GM12801 (cell line): ENCODE data around the gene GABRA4.

ENCODE experiments used
- TF ChIP-seq, protein P1 (sequence below): IDR thresholded peaks from one replicate; pipeline ENCODE4 v1.5.1; 2011; ENCODE audit warnings: control low read depth; ENCODE audit not compliant: insufficient read length; ENCODE audit errors: extremely low read depth

The GABRA4 gene

DNA sequence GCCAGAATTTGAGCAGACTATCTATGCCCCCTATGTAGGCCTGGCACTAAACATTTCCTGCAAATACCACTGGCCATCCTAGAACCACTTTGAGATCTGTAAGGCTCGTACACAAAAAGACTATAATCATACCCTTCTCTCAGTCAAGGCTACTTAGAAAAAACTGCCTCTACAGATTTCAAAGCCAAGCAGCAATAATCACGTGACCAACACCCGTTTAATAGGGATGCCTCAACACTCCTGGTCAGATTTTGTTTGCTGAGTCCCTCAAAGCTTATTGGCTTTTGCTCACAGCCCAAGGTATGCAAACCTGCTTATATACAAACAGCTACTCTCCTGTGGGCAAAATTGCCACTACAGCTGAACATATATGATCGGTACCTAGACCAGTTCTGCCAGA lies 85.2 kb downstream of the GABRA4 start:
- TF ChIP-seq, protein P1, sequence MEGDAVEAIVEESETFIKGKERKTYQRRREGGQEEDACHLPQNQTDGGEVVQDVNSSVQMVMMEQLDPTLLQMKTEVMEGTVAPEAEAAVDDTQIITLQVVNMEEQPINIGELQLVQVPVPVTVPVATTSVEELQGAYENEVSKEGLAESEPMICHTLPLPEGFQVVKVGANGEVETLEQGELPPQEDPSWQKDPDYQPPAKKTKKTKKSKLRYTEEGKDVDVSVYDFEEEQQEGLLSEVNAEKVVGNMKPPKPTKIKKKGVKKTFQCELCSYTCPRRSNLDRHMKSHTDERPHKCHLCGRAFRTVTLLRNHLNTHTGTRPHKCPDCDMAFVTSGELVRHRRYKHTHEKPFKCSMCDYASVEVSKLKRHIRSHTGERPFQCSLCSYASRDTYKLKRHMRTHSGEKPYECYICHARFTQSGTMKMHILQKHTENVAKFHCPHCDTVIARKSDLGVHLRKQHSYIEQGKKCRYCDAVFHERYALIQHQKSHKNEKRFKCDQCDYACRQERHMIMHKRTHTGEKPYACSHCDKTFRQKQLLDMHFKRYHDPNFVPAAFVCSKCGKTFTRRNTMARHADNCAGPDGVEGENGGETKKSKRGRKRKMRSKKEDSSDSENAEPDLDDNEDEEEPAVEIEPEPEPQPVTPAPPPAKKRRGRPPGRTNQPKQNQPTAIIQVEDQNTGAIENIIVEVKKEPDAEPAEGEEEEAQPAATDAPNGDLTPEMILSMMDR = no peak

GRCh38 chr4:46900082-46900481 lies 93.3 kb downstream of the GABRA4 start:
- TF ChIP-seq, protein P1 = no peak

- TF ChIP-seq, protein P1 = no peak
These were observed 98.6 kb downstream of the GABRA4 start for GRCh38 chr4:46894826-46895225.

GRCh38 chr4:46890056-46890455 lies 103.3 kb downstream of the GABRA4 start:
- TF ChIP-seq, protein P1 = no peak

GRCh38 chr4:46889410-46889809 lies 104.0 kb downstream of the GABRA4 start:
- TF ChIP-seq, protein P1 = no peak

DNA sequence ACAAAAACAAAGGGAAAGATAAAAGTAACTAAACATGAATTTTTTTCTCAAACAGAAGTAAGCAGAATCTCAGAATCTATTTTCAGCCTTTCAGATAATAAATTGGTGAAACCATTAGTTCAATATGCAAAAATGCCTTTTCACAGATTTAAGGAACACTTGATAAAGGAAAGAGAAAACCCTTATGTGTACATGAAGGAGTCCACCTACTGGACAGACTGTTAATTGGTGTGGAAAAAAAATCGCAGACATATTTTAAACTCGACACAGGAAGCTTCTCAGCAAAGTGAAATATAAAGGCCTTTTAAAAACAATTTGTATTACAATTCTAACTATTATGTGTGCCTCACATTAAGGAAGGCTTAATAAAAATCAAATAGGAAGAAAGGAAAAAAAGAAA lies 106.7 kb downstream of the GABRA4 start:
- TF ChIP-seq, protein P1 = no peak

- TF ChIP-seq, protein P1 = no peak
These were observed 114.7 kb downstream of the GABRA4 start for GRCh38 chr4:46878641-46879040.

GRCh38 chr4:46874811-46875210 lies 118.6 kb downstream of the GABRA4 start:
- TF ChIP-seq, protein P1 = no peak
